ENCODE results near the gene ETFDH. TPM values are rescaled to one million over a fixed set of nuclear protein-coding genes. Genes with fewer than 3 reads are reported as not detected.
"Not testable (repeated sequence)": the region's sequence is repeated elsewhere in the genome, so short reads cannot be mapped to it uniquely, and the experiment has no call there.

Gene ETFDH
- total and polyA plus RNA-seq, 10 of the 15 experiments (the other 5 are each of a cell fraction or from before 2014, with no cell fraction given), result 10.9 to 30.4 (median 20.6) TPM

GRCh38 chr4:158657291-158657690 lies 14.8 kb upstream of the ETFDH start (continued):
- no peak for TF ChIP-seq ZNF274 (IDR thresholded peaks at IDR 0.05; ENCODE audit: insufficient read depth, insufficient read length)
- no peak for TF ChIP-seq ATF7 (IDR thresholded peaks at IDR 0.05; ENCODE audit: low read depth)
- no peak for TF ChIP-seq RFX5 (IDR thresholded peaks at IDR 0.05; ENCODE audit: low read depth, low read length)

GRCh38 chr4:158663255-158663654 lies 8.8 kb upstream of the ETFDH start:
- RAD21 ChIA-PET (ENCODE audit: unreplicated experiment); CTCF ChIA-PET; H2AFZ ChIP-seq (ENCODE audit: control insufficient read depth, low read depth, low read length); H3K9ac ChIP-seq (ENCODE audit: control insufficient read depth, insufficient read depth, low read length); H3K79me2 ChIP-seq (ENCODE audit: control insufficient read depth, insufficient read depth, low read length); H3K36me3 ChIP-seq (ENCODE audit: control insufficient read depth in 2 of 2, insufficient read depth in 2 of 2, low read length in 1 of 2); H3K9me3 ChIP-seq (replicated peaks; ENCODE audit: control insufficient read depth, insufficient read depth, low read length); H3K27ac ChIP-seq (ENCODE audit: control insufficient read depth, insufficient read depth); DNase-seq (ENCODE audit: low read depth, low spot score); POLR2A ChIA-PET; FAIRE-seq; H3K4me1 ChIP-seq (ENCODE audit: control insufficient read depth, insufficient read depth, low read length); H3K4me2 ChIP-seq (ENCODE audit: control insufficient read depth, insufficient read depth); SMC1A ChIA-PET (ENCODE audit: uncharacterized antibody, unreplicated experiment); H3K27me3 ChIP-seq (replicated peaks in 1 of 2; ENCODE audit: control insufficient read depth in 2 of 2, insufficient read depth in 2 of 2, low read length in 1 of 2); intact Hi-C loops (cut with micrococcal nuclease; ENCODE audit: unreplicated experiment); ATAC-seq; H3K4me3 ChIP-seq; H4K20me1 ChIP-seq (ENCODE audit: control insufficient read depth, insufficient read depth); BruUV-seq (replicated peaks); in situ Hi-C loops (cut with MboI): not testable (repeated sequence)
- 0% methylated on average over 3 of the region's 4 CpGs for WGBS (ENCODE audit: insufficient coverage, insufficient replicate concordance, low lambda C conversion rate, missing lambda C conversion rate)

GRCh38 chr4:158663707-158664625 lies 8.1 kb upstream of the ETFDH start:
- H3K4me3 ChIP-seq; H3K9ac ChIP-seq (ENCODE audit: control insufficient read depth, insufficient read depth, low read length); intact Hi-C loops (cut with micrococcal nuclease; ENCODE audit: unreplicated experiment); H4K20me1 ChIP-seq (ENCODE audit: control insufficient read depth, insufficient read depth); H3K4me2 ChIP-seq (ENCODE audit: control insufficient read depth, insufficient read depth); SMC1A ChIA-PET (ENCODE audit: uncharacterized antibody, unreplicated experiment); H3K27me3 ChIP-seq (replicated peaks in 1 of 2; ENCODE audit: control insufficient read depth in 2 of 2, insufficient read depth in 2 of 2, low read length in 1 of 2); H3K36me3 ChIP-seq (ENCODE audit: control insufficient read depth in 2 of 2, insufficient read depth in 2 of 2, low read length in 1 of 2); H3K27ac ChIP-seq (ENCODE audit: control insufficient read depth, insufficient read depth); FAIRE-seq; POLR2A ChIA-PET; H3K4me1 ChIP-seq (ENCODE audit: control insufficient read depth, insufficient read depth, low read length); H2AFZ ChIP-seq (ENCODE audit: control insufficient read depth, low read depth, low read length); DNase-seq (ENCODE audit: low read depth, low spot score); H3K9me3 ChIP-seq (replicated peaks; ENCODE audit: control insufficient read depth, insufficient read depth, low read length); RAD21 ChIA-PET (ENCODE audit: unreplicated experiment); ATAC-seq; in situ Hi-C loops (cut with MboI); BruUV-seq (replicated peaks): not testable (repeated sequence)
- H3K79me2 ChIP-seq (ENCODE audit: control insufficient read depth, insufficient read depth, low read length), result peaks cover 12% of the 10 kb centered on the region
- WGBS (ENCODE audit: insufficient coverage, insufficient replicate concordance, low lambda C conversion rate, missing lambda C conversion rate), result 76% methylated on average over 8 of the region's 8 CpGs
- CTCF ChIA-PET, result interaction anchor here (1.1 kb wide), 1 partner anchor 8 kb away, joined by 4 read pairs; no protein-coding TSS in a partner anchor

All from GM12878 (cell line).